H1 (cell line): Measurements from ENCODE around the gene PHF14.

ENCODE experiments used
- CBX8 ChIP-seq: fragments of 300-800, 300-1000 bp; sonication (generic); IDR thresholded peaks from 2 replicates; pipeline ENCODE4 v1.7.1; 2016; ENCODE audit warnings: low read depth, low read length, borderline replicate concordance
- EGR1 ChIP-seq: IDR thresholded peaks from 2 replicates; pipeline ENCODE4 v1.6.1; 2011; ENCODE audit warnings: low read depth, low read length, borderline replicate concordance
- EZH2 ChIP-seq: fragments of 200-600 bp; sonication (generic); IDR thresholded peaks from 2 replicates; pipeline ENCODE4 v1.7.1; 2012; ENCODE audit warnings: low read depth, mild to moderate bottlenecking, moderate library complexity, low read length, inconsistent platforms; ENCODE audit not compliant: severe bottlenecking
- TAF1 ChIP-seq: IDR thresholded peaks from 2 replicates; pipeline ENCODE4 v1.6.1; 2011; ENCODE audit warnings: mild to moderate bottlenecking, low read depth, low read length
- TF ChIP-seq, protein P1 (sequence below): fragments of 300-600 bp; sonication (generic); IDR thresholded peaks from 2 replicates; pipeline ENCODE4 v1.7.1; 2012; ENCODE audit warnings: low read length, moderate library complexity, mild to moderate bottlenecking, inconsistent platforms; ENCODE audit not compliant: insufficient replicate concordance

DNA sequence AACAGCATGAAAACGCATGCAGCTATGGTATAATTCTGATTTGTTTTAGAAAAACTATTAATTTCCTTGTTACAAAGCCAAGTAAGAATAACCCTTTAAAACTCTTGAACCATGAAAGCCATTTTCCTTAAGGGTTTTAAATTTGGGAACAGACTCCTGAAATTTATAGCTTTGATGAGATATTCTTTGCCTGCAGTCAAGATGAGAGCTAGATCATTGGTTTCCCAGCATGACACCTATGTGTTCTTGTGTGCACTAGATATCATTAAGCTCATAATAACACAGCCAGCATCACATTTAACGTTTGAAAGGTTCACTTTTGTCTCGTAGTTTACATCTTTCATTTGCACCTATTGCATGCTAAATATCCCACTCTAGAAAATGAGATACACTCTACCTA lies 202.2 kb downstream of the PHF14 start:
- TF ChIP-seq EZH2 (no peak), CBX8 (no peak), EGR1 (no peak), TAF1 (no peak)
- TF ChIP-seq, protein P1, sequence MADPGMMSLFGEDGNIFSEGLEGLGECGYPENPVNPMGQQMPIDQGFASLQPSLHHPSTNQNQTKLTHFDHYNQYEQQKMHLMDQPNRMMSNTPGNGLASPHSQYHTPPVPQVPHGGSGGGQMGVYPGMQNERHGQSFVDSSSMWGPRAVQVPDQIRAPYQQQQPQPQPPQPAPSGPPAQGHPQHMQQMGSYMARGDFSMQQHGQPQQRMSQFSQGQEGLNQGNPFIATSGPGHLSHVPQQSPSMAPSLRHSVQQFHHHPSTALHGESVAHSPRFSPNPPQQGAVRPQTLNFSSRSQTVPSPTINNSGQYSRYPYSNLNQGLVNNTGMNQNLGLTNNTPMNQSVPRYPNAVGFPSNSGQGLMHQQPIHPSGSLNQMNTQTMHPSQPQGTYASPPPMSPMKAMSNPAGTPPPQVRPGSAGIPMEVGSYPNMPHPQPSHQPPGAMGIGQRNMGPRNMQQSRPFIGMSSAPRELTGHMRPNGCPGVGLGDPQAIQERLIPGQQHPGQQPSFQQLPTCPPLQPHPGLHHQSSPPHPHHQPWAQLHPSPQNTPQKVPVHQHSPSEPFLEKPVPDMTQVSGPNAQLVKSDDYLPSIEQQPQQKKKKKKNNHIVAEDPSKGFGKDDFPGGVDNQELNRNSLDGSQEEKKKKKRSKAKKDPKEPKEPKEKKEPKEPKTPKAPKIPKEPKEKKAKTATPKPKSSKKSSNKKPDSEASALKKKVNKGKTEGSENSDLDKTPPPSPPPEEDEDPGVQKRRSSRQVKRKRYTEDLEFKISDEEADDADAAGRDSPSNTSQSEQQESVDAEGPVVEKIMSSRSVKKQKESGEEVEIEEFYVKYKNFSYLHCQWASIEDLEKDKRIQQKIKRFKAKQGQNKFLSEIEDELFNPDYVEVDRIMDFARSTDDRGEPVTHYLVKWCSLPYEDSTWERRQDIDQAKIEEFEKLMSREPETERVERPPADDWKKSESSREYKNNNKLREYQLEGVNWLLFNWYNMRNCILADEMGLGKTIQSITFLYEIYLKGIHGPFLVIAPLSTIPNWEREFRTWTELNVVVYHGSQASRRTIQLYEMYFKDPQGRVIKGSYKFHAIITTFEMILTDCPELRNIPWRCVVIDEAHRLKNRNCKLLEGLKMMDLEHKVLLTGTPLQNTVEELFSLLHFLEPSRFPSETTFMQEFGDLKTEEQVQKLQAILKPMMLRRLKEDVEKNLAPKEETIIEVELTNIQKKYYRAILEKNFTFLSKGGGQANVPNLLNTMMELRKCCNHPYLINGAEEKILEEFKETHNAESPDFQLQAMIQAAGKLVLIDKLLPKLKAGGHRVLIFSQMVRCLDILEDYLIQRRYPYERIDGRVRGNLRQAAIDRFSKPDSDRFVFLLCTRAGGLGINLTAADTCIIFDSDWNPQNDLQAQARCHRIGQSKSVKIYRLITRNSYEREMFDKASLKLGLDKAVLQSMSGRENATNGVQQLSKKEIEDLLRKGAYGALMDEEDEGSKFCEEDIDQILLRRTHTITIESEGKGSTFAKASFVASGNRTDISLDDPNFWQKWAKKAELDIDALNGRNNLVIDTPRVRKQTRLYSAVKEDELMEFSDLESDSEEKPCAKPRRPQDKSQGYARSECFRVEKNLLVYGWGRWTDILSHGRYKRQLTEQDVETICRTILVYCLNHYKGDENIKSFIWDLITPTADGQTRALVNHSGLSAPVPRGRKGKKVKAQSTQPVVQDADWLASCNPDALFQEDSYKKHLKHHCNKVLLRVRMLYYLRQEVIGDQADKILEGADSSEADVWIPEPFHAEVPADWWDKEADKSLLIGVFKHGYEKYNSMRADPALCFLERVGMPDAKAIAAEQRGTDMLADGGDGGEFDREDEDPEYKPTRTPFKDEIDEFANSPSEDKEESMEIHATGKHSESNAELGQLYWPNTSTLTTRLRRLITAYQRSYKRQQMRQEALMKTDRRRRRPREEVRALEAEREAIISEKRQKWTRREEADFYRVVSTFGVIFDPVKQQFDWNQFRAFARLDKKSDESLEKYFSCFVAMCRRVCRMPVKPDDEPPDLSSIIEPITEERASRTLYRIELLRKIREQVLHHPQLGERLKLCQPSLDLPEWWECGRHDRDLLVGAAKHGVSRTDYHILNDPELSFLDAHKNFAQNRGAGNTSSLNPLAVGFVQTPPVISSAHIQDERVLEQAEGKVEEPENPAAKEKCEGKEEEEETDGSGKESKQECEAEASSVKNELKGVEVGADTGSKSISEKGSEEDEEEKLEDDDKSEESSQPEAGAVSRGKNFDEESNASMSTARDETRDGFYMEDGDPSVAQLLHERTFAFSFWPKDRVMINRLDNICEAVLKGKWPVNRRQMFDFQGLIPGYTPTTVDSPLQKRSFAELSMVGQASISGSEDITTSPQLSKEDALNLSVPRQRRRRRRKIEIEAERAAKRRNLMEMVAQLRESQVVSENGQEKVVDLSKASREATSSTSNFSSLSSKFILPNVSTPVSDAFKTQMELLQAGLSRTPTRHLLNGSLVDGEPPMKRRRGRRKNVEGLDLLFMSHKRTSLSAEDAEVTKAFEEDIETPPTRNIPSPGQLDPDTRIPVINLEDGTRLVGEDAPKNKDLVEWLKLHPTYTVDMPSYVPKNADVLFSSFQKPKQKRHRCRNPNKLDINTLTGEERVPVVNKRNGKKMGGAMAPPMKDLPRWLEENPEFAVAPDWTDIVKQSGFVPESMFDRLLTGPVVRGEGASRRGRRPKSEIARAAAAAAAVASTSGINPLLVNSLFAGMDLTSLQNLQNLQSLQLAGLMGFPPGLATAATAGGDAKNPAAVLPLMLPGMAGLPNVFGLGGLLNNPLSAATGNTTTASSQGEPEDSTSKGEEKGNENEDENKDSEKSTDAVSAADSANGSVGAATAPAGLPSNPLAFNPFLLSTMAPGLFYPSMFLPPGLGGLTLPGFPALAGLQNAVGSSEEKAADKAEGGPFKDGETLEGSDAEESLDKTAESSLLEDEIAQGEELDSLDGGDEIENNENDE, result no peak
